Vagina (tissue), 2 donors: Measurements from ENCODE around the gene LIMCH1.
"Not testable (repeated sequence)": the region's sequence is repeated elsewhere in the genome, so short reads cannot be mapped to it uniquely, and the experiment has no call there.

Experiments used
- POLR2AphosphoS5 ChIP-seq, 2 donors: sonication (generic); formaldehyde crosslinking; IDR thresholded peaks; one replicate each; pipeline ENCODE4 v1.9.0; 2017; ENCODE audit warnings: antibody characterized with exemption in 2 of 2, mild to moderate bottlenecking in 2 of 2, low read depth in 1 of 2; ENCODE audit not compliant: insufficient read depth in 1 of 2
- TF ChIP-seq, protein P1 (sequence below), 3 experiments: fragments of 450-650 bp in 2 of 3; fragments of 200-600 bp in 1 of 3; sonication (generic) in 1 of 3; IDR thresholded peaks; one replicate each; pipeline ENCODE4 v1.5.1; 2017 to 2019; ENCODE audit warnings: antibody characterized with exemption in 3 of 3, mild to moderate bottlenecking in 2 of 3, moderate library complexity in 2 of 3

DNA sequence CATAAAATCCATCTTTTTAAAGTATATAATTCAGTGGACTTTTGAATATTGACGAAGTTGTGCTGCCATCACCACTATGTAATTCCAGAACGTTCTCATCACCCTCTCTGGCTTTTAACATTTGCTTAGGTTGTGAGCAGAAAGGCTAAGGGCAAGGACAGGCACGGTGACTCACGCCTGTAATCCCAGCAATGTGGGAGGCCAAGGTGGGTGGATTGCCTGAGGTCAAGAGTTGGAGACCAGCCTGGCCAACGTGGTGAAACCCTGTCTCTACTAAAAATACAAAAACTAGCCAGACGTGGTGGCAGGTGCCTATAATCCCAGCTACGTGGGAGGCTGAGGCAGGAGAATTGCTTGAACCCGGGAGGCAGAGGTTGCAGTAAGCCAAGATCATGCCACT, 199.5 kb downstream of the LIMCH1 start:
- not testable (repeated sequence) for TF ChIP-seq POLR2AphosphoS5 (IDR thresholded peaks at IDR 0.05; ENCODE audit: insufficient read depth in 1 of 2, low read depth in 1 of 2)
- TF ChIP-seq, protein P1, sequence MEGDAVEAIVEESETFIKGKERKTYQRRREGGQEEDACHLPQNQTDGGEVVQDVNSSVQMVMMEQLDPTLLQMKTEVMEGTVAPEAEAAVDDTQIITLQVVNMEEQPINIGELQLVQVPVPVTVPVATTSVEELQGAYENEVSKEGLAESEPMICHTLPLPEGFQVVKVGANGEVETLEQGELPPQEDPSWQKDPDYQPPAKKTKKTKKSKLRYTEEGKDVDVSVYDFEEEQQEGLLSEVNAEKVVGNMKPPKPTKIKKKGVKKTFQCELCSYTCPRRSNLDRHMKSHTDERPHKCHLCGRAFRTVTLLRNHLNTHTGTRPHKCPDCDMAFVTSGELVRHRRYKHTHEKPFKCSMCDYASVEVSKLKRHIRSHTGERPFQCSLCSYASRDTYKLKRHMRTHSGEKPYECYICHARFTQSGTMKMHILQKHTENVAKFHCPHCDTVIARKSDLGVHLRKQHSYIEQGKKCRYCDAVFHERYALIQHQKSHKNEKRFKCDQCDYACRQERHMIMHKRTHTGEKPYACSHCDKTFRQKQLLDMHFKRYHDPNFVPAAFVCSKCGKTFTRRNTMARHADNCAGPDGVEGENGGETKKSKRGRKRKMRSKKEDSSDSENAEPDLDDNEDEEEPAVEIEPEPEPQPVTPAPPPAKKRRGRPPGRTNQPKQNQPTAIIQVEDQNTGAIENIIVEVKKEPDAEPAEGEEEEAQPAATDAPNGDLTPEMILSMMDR (IDR thresholded peaks at IDR 0.05) = not testable (repeated sequence)
